Activated CD8-positive, alpha-beta T cell treated with anti-CD3 and anti-CD28 coated beads, Interleukin-2, amount 10 ng/mL, durations not matched to agents 7 days and 5 days (primary cell): ENCODE data around the gene SMPX. TPM values are rescaled to one million over a fixed set of nuclear protein-coding genes. Genes with fewer than 3 reads are reported as not detected.

ENCODE experiments used
- ATAC-seq: fragments of 150-1000 bp; cut with Tn5 transposase; one replicate; pipeline ENCODE4 v1.10.0; 2021; ENCODE audit warnings: moderate library complexity
- CTCF ChIA-PET: fragments of 350-600 bp; sonication (Branson Sonifier 250); formaldehyde crosslinking; loops from one replicate; lab custom pipeline; 2021; ENCODE audit warnings: antibody characterized with exemption; lab: Charles Lee
- POLR2A ChIA-PET: fragments of 350-600 bp; sonication (Branson Sonifier 250); formaldehyde crosslinking; loops from one replicate; lab custom pipeline; 2021; ENCODE audit warnings: antibody characterized with exemption; lab: Charles Lee
- DNase-seq: peaks from one replicate; pipeline ENCODE4 v3.0.0-alpha.2; 2020
- H3K27ac Mint-ChIP-seq: one replicate; pipeline ENCODE4 v1.8.0; 2021; ENCODE audit warnings: mild to moderate bottlenecking, mixed read lengths
- H3K27me3 Mint-ChIP-seq: one replicate; pipeline ENCODE4 v1.8.0; 2021; ENCODE audit warnings: low read depth, mixed read lengths
- H3K36me3 Mint-ChIP-seq: one replicate; pipeline ENCODE4 v1.8.0; 2021; ENCODE audit warnings: low read depth, mixed read lengths
- H3K4me1 Mint-ChIP-seq: one replicate; pipeline ENCODE4 v1.8.0; 2021; ENCODE audit warnings: low read depth, mixed read lengths
- H3K4me3 Mint-ChIP-seq: one replicate; pipeline ENCODE4 v1.8.0; 2021; ENCODE audit warnings: mild to moderate bottlenecking, mixed read lengths
- H3K9me3 Mint-ChIP-seq: one replicate; pipeline ENCODE4 v1.8.0; 2022; ENCODE audit warnings: mixed read lengths; ENCODE audit not compliant: insufficient read depth
- total RNA-seq, 2 experiments: library from RNA; stranded (reverse); gene quantifications; one replicate each; pipeline ENCODE4 v1.2.3, GENCODE V29; 2021

SMPX gene
- total RNA-seq, 2 experiments from 2014 or later, result not detected

DNA sequence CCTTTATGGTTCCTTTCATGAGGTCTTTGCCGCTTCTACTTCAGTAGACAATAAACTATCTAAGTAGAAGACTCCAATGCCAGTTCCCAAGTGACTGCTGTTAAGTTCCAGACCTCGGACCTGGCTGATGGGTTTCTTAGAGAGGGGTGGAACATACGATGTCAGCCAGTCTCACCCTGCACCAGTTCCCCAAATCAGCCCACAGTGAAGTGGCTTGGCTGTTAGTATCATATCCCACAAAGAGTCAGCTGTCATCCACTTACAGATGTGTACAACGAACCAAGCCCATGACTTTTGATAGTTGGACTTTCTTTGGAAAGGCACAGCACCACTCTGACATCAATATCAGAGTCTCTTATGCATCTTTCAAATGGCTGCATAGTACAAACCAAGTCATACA lies 91.7 kb downstream of the SMPX start:
- no peaks in the 10 kb centered on the region for H3K36me3 Mint-ChIP-seq
- H3K4me3 Mint-ChIP-seq, result no peak overlapping the region
- no peak for DNase-seq
- no peak for ATAC-seq
- POLR2A ChIA-PET, result no interaction called here
- no peaks in the 10 kb centered on the region for H3K9me3 Mint-ChIP-seq
- H3K4me1 Mint-ChIP-seq, result no peaks in the 10 kb centered on the region
- H3K27me3 Mint-ChIP-seq, result no peaks in the 10 kb centered on the region
- H3K27ac Mint-ChIP-seq, result no peak overlapping the region
- CTCF ChIA-PET, result no interaction called here

- Mint-ChIP-seq H3K27me3 (peaks cover 4% of the 10 kb centered on the region), H3K27ac (no peak overlapping the region), H3K4me3 (no peak overlapping the region), H3K9me3 (no peaks in the 10 kb centered on the region), H3K4me1 (peaks cover 3% of the 10 kb centered on the region), H3K36me3 (no peaks in the 10 kb centered on the region)
- ChIA-PET POLR2A (no interaction called here), CTCF (no interaction called here)
- ATAC-seq (no peak), DNase-seq (no peak)
Measured at GRCh38 chrX:21662761-21663160, 95.2 kb downstream of the SMPX start.

DNA sequence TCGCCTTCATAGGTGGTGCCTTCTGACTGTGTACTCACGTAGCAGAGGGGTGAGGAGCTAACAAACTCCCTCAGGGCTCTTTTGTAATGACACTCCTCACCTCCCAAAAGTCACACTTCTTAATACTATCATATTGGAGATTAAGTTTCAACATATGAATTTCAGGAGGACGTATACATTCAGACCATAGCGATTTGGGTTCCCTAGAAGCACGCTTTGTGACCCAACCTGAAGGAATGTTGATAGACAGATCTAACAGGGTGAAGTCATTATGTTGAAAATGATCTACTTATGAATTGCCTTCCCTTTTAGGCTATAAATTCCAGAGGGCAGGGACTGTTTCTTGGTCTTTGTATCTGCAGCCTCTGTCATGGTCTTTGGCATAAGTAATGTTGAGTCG lies 96.6 kb downstream of the SMPX start:
- DNase-seq, result no peak
- ChIA-PET CTCF (no interaction called here), POLR2A (no interaction called here)
- Mint-ChIP-seq H3K9me3 (no peaks in the 10 kb centered on the region), H3K27ac (no peak overlapping the region), H3K4me3 (no peak overlapping the region), H3K36me3 (peaks cover 2% of the 10 kb centered on the region), H3K27me3 (peaks cover 4% of the 10 kb centered on the region), H3K4me1 (peaks cover 5% of the 10 kb centered on the region)
- no peak for ATAC-seq

DNA sequence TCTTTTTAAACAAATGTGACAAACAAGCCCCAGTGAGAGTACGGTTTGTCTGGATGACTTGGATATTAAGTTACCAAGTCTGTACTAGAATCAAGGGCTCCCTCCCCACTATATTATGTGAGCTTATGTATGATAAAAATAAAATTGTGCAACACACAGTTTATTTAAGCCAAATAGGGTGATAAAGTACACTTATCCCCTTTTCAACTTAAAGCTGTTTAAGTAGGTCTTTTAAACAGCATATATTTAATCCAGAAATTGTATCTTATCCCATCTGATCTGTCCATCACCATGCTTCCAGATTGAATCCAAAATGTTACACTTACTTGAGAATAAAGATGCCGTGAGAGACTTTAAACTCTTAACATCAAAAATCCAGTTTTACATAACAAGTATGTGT lies 97.8 kb downstream of the SMPX start:
- H3K9me3 Mint-ChIP-seq, result no peaks in the 10 kb centered on the region
- CTCF ChIA-PET, result no interaction called here
- DNase-seq, result no peak
- H3K36me3 Mint-ChIP-seq, result peaks cover 2% of the 10 kb centered on the region
- peaks cover 5% of the 10 kb centered on the region for H3K4me1 Mint-ChIP-seq
- no peak overlapping the region for H3K27ac Mint-ChIP-seq
- ATAC-seq, result no peak
- peaks cover 4% of the 10 kb centered on the region for H3K27me3 Mint-ChIP-seq
- H3K4me3 Mint-ChIP-seq, result no peak overlapping the region
- POLR2A ChIA-PET, result no interaction called here

DNA sequence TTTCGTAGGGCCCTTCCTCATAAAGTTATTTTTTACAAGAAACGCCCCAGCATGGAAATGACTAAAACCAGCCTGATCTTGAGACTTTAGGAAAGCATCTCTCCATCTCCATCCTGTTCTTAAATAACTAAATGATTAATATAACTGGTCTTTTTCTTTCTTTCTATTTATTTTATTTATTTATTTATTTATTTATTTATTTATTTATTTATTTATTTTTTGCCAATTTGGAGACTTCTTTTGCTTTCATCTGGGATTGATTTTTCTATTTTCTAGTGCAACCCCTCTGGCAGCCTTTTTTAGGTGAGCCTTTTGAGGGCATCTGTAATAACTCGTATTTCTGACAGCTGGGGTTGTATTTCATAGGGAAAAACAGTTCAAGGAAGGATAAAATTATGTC lies 98.6 kb downstream of the SMPX start:
- Mint-ChIP-seq H3K4me1 (peaks cover 5% of the 10 kb centered on the region), H3K36me3 (peaks cover 2% of the 10 kb centered on the region), H3K27ac (no peak overlapping the region), H3K9me3 (no peaks in the 10 kb centered on the region), H3K27me3 (peaks cover 4% of the 10 kb centered on the region), H3K4me3 (peak overlapping the region; percentile 28)
- no peak for DNase-seq
- ChIA-PET CTCF (no interaction called here), POLR2A (no interaction called here)
- ATAC-seq, result no peak

GRCh38 chrX:21658746-21659145 lies 99.2 kb downstream of the SMPX start:
- DNase-seq, result no peak

GRCh38 chrX:21658152-21658737 lies 99.7 kb downstream of the SMPX start, which contains the start of gene KLHL34:
Gene KLHL34, minus strand, starts transcription at chrX:21658330. Its CDS starts 542 bp downstream, at chrX:21657788.
- ATAC-seq, result peak; percentile 76
- Mint-ChIP-seq H3K4me1 (peaks cover 5% of the 10 kb centered on the region), H3K4me3 (peak within 1 kb of the TSS; percentile 50), H3K9me3 (no peaks in the 10 kb centered on the region), H3K36me3 (peaks cover 2% of the 10 kb centered on the region), H3K27me3 (peaks cover 4% of the 10 kb centered on the region), H3K27ac (no peak within 1 kb of the TSS)
- CTCF ChIA-PET, result no interaction called here
- POLR2A ChIA-PET, result no interaction called here
- DNase-seq, result no peak

More at GRCh38 chrX:21658746-21659145, 99.2 kb downstream of the SMPX start:
- Mint-ChIP-seq H3K4me1 (peaks cover 5% of the 10 kb centered on the region), H3K9me3 (no peaks in the 10 kb centered on the region), H3K27me3 (peaks cover 4% of the 10 kb centered on the region), H3K27ac (no peak overlapping the region), H3K36me3 (peaks cover 2% of the 10 kb centered on the region), H3K4me3 (peak overlapping the region; percentile 28)
- ATAC-seq, result peak; percentile 47
- ChIA-PET CTCF (no interaction called here), POLR2A (no interaction called here)

- ChIA-PET CTCF (no interaction called here), POLR2A (no interaction called here)
- Mint-ChIP-seq H3K36me3 (peaks cover 2% of the 10 kb centered on the region), H3K4me1 (peaks cover 5% of the 10 kb centered on the region), H3K9me3 (no peaks in the 10 kb centered on the region), H3K4me3 (peak overlapping the region; percentile 50), H3K27me3 (peaks cover 4% of the 10 kb centered on the region), H3K27ac (no peak overlapping the region)
- DNase-seq (no peak), ATAC-seq (no peak)
Measured at GRCh38 chrX:21657318-21658151, 100.4 kb downstream of the SMPX start.

- H3K9me3 Mint-ChIP-seq, result no peaks in the 10 kb centered on the region
- H3K27me3 Mint-ChIP-seq, result peaks cover 4% of the 10 kb centered on the region
- ChIA-PET POLR2A (interaction anchor here (0.5 kb wide), 1 partner anchor 274 kb away, joined by 3 read pairs; no protein-coding TSS in a partner anchor), CTCF (no interaction called here)
- ATAC-seq (no peak), DNase-seq (no peak)
- H3K27ac Mint-ChIP-seq, result no peak overlapping the region
- H3K4me3 Mint-ChIP-seq, result no peak overlapping the region
- H3K36me3 Mint-ChIP-seq, result peaks cover 2% of the 10 kb centered on the region
- H3K4me1 Mint-ChIP-seq, result peaks cover 5% of the 10 kb centered on the region
Measured at GRCh38 chrX:21656587-21657317, 101.2 kb downstream of the SMPX start.

Other genes starting within 250 kb of the SMPX start
- gene KLHL34, start 99.8 kb downstream of the SMPX start, total RNA-seq, result under 1 TPM; 0.34 to 0.47 TPM
- gene MBTPS2, start 81.5 kb upstream of the SMPX start, total RNA-seq, result 1 to 10 TPM; 8.1 to 8.5 TPM
- gene YY2, start 97.9 kb upstream of the SMPX start, total RNA-seq, result 1 to 10 TPM; 1.5 to 2.1 TPM
- gene SMS, start 182.6 kb upstream of the SMPX start, total RNA-seq, result 10 to 100 TPM; 89.0 to 91.8 TPM